Neutrophil (primary cell): ENCODE data around the gene RAB5B.

Experiments used
- H3K27ac ChIP-seq: fragments of 200-600 bp; sonication (generic); 2 replicates; pipeline ENCODE4 v1.5.1; 2016; ENCODE audit warnings: mild to moderate bottlenecking, moderate library complexity
- H3K27me3 ChIP-seq: fragments of 200-600 bp; sonication (generic); 2 replicates; pipeline ENCODE4 v1.6.0; 2016; ENCODE audit warnings: mild to moderate bottlenecking
- H3K36me3 ChIP-seq: fragments of 200-600 bp; sonication (generic); 2 replicates; pipeline ENCODE4 v1.5.1; 2017
- H3K4me1 ChIP-seq, 2 experiments: fragments of 200-600 bp in 1 of 2; sonication (generic) in 1 of 2; 1 replicate in 1 of 2; 2 replicates in 1 of 2; pipeline versions ENCODE4 v1.5.1 to v1.6.1; 2013 to 2016; ENCODE audit warnings: low read depth in 1 of 2, low read length in 1 of 2, mild to moderate bottlenecking in 1 of 2, moderate library complexity in 1 of 2; ENCODE audit not compliant: control insufficient read depth in 1 of 2, insufficient read depth in 1 of 2
- H3K4me3 ChIP-seq, 2 experiments: fragments of 200-600 bp in 1 of 2; sonication (generic) in 1 of 2; 1 replicate in 1 of 2; 2 replicates in 1 of 2; pipeline ENCODE4 v1.5.1; 2013 to 2016; ENCODE audit warnings: low read depth in 1 of 2, low read length in 1 of 2, mild to moderate bottlenecking in 1 of 2, moderate library complexity in 1 of 2
- H3K9me3 ChIP-seq: fragments of 200-600 bp; sonication (generic); 2 replicates; pipeline ENCODE4 v1.5.1; 2016
- CTCF ChIP-seq: fragments of 200-600 bp; sonication (generic); IDR thresholded peaks from 2 replicates; pipeline ENCODE4 v1.5.1; 2016; ENCODE audit warnings: antibody characterized with exemption

The RAB5B gene

GRCh38 chr12:55946553-55946952 is 27.3 kb upstream of the RAB5B start:
- H3K27ac ChIP-seq, result no peak overlapping the region
- no peaks in the 10 kb centered on the region for H3K27me3 ChIP-seq
- no peak overlapping the region for H3K4me3 ChIP-seq
- no peaks in the 10 kb centered on the region for H3K4me1 ChIP-seq
- no peak for TF ChIP-seq CTCF
- peaks cover 90% of the 10 kb centered on the region for H3K36me3 ChIP-seq
- no peaks in the 10 kb centered on the region for H3K9me3 ChIP-seq

DNA sequence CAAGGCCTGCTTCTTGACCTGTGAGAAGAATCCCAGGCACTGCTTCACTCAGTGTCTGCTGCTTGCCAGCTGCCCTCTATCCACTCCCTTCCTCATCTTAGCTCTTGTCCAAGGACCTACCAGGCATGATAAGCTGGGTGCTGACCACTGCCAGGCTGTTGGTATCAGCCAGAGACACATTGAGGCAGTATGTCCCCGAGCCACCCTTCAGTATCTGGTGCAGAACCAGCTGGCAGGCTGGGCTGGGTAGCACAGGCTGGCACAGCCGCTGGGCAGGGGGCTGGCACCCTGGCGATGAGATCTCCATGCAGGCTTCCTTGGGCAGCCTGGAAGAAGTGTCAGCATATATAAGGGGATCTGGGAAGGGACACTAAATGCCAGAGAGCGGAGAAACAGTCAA is 18.5 kb upstream of the RAB5B start:
- H3K27ac ChIP-seq, result no peak overlapping the region
- no peaks in the 10 kb centered on the region for H3K27me3 ChIP-seq
- TF ChIP-seq CTCF, result no peak

DNA sequence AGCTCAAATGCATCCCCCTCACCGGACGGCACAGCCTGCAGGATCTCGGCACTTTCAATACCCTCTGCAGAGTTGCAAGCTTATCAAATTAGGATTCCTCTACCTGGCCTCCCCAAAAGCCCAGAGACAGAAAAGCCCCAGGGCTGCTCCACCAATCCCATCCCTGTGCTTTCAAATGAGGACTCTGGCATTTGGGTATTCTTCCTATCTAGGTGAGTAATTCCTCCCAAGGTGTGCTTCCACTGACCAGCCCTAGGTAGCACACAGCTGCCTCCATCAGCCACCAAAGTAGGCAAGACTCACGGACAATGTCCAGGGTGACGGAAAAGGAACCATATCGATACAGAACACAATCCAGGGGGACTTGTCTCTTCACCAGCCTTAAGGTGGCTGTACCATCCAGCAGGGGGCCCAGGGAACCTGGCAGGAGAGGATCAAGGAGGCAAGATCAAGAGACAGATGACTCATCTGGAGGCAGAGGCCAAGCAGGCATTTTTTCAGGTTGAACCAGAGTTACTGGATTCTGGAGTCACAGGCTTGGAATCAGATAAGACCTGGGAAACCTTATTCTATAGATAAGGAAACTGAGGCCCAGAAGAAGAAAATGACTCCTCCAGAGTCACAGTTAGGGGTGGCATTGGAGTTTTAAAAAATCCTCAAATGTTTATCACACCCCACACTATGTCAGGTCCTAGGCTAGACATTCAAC is 17.9 kb upstream of the RAB5B start:
- Histone ChIP-seq H3K4me3 (no peak overlapping the region), H3K36me3 (peaks cover 51% of the 10 kb centered on the region), H3K4me1 (no peaks in the 10 kb centered on the region), H3K27ac (no peak overlapping the region), H3K27me3 (no peaks in the 10 kb centered on the region), H3K9me3 (no peaks in the 10 kb centered on the region)
- TF ChIP-seq CTCF, result no peak

More for the DNA sequence above, 18.5 kb upstream of the RAB5B start:
- Histone ChIP-seq H3K4me1 (no peaks in the 10 kb centered on the region), H3K36me3 (peaks cover 53% of the 10 kb centered on the region), H3K9me3 (no peaks in the 10 kb centered on the region), H3K4me3 (no peak overlapping the region)

GRCh38 chr12:55957106-55957859 is 16.6 kb upstream of the RAB5B start:
- Histone ChIP-seq H3K4me3 (no peak overlapping the region), H3K27ac (no peak overlapping the region)
- no peak for TF ChIP-seq CTCF

DNA sequence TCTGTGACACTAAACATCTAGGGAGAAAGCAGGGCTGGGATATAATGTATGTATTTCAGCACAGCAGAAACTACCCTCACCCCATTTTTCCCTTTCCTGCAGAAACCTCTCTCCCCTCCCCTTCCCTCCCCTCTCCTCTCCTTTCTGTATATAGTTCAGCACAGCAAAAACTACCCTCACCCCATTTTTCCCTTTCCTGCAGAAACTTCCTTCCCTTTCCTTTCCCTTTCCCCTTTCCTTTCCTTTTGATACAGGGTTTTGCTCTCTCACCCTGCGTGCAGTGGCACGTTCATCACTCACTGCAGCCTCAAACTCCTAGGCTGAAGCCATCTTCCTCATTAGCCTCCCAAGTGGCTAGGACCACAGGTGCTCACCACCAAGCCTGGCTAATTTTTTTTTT is 10.1 kb upstream of the RAB5B start:
- Histone ChIP-seq H3K4me3 (no peak overlapping the region), H3K27ac (no peak overlapping the region), H3K27me3 (no peaks in the 10 kb centered on the region)

More at GRCh38 chr12:55957106-55957859, 16.6 kb upstream of the RAB5B start:
- Histone ChIP-seq H3K36me3 (peaks cover 37% of the 10 kb centered on the region), H3K27me3 (no peaks in the 10 kb centered on the region), H3K4me1 (no peaks in the 10 kb centered on the region), H3K9me3 (no peaks in the 10 kb centered on the region)

More for the DNA sequence above, 10.1 kb upstream of the RAB5B start:
- Histone ChIP-seq H3K4me1 (peaks cover 15 to 22% of the 10 kb centered on the region in 2 experiments), H3K36me3 (no peaks in the 10 kb centered on the region), H3K9me3 (no peaks in the 10 kb centered on the region)
- TF ChIP-seq CTCF, result no peak
